PFSK-1 (cell line): ENCODE data around the gene ABCC6.

ENCODE experiments used
- FOXP2 ChIP-seq: optimal IDR thresholded peaks from 2 replicates; pipeline ENCODE3; 2011; ENCODE audit warnings: borderline replicate concordance, control low read depth, inconsistent platforms; ENCODE audit not compliant: insufficient read depth; ENCODE audit errors: extremely low read length, extremely low read depth
- POLR2AphosphoS5 ChIP-seq: IDR thresholded peaks from 2 replicates; pipeline ENCODE4 v1.6.1; 2012; ENCODE audit warnings: low read depth, mild to moderate bottlenecking, control low read depth, low read length, moderate library complexity
- SIN3A ChIP-seq: IDR thresholded peaks from 2 replicates; pipeline ENCODE4 v1.6.1; 2012; ENCODE audit warnings: mild to moderate bottlenecking, low read length, moderate library complexity, borderline replicate concordance; ENCODE audit not compliant: insufficient read depth
- TAF1 ChIP-seq: IDR thresholded peaks from 2 replicates; pipeline ENCODE4 v1.6.1; 2012; ENCODE audit warnings: low read length, control low read depth, borderline replicate concordance; ENCODE audit not compliant: insufficient read depth
- TF ChIP-seq, protein P1 (sequence below), 2 experiments: IDR thresholded peaks; 2 replicates each; pipeline versions ENCODE4 v1.6.1 to v1.8.0; 2011 to 2012; ENCODE audit warnings: low read depth in 2 of 2, low read length in 2 of 2, control low read depth in 1 of 2, inconsistent platforms in 1 of 2, mild to moderate bottlenecking in 1 of 2, moderate library complexity in 1 of 2; ENCODE audit not compliant: insufficient read depth in 1 of 2

Gene ABCC6

GRCh38 chr16:16126896-16127295 lies 96.4 kb downstream of the ABCC6 start:
- no peak for TF ChIP-seq POLR2AphosphoS5
- TF ChIP-seq, protein P1, sequence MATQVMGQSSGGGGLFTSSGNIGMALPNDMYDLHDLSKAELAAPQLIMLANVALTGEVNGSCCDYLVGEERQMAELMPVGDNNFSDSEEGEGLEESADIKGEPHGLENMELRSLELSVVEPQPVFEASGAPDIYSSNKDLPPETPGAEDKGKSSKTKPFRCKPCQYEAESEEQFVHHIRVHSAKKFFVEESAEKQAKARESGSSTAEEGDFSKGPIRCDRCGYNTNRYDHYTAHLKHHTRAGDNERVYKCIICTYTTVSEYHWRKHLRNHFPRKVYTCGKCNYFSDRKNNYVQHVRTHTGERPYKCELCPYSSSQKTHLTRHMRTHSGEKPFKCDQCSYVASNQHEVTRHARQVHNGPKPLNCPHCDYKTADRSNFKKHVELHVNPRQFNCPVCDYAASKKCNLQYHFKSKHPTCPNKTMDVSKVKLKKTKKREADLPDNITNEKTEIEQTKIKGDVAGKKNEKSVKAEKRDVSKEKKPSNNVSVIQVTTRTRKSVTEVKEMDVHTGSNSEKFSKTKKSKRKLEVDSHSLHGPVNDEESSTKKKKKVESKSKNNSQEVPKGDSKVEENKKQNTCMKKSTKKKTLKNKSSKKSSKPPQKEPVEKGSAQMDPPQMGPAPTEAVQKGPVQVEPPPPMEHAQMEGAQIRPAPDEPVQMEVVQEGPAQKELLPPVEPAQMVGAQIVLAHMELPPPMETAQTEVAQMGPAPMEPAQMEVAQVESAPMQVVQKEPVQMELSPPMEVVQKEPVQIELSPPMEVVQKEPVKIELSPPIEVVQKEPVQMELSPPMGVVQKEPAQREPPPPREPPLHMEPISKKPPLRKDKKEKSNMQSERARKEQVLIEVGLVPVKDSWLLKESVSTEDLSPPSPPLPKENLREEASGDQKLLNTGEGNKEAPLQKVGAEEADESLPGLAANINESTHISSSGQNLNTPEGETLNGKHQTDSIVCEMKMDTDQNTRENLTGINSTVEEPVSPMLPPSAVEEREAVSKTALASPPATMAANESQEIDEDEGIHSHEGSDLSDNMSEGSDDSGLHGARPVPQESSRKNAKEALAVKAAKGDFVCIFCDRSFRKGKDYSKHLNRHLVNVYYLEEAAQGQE (IDR thresholded peaks at IDR 0.05; ENCODE audit: insufficient read depth in 1 of 2, low read depth in 2 of 2, low read length in 2 of 2) = no peak
- no peak for TF ChIP-seq TAF1
- no peak for TF ChIP-seq FOXP2
- TF ChIP-seq SIN3A = no peak

- TF ChIP-seq SIN3A (no peak), POLR2AphosphoS5 (no peak), TAF1 (no peak), FOXP2 (no peak)
- TF ChIP-seq, protein P1 (IDR thresholded peaks at IDR 0.05; ENCODE audit: insufficient read depth in 1 of 2, low read depth in 2 of 2, low read length in 2 of 2) = no peak
These were observed 98.3 kb downstream of the ABCC6 start for GRCh38 chr16:16124974-16125373.

DNA sequence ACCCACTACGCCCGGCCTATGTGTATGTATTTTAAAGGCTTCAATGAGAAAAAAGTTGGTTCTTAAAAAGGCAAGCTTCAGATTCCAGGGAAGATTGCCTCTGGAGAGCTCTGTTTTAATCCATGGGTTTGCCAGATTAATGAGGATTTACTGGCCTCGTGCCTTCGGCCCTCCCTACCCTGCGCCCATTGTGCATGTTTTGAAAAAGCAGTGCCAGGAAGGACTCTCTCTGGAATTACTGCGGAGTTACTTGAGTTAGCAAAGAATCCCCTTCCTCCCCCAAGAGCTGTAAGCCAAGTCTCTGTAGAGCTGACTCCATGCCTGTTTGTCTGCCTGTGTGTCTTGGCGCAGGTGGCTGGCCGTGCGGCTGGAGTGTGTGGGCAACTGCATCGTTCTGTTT lies 98.9 kb downstream of the ABCC6 start:
- no peak for TF ChIP-seq SIN3A
- no peak for TF ChIP-seq TAF1
- TF ChIP-seq, protein P1 (IDR thresholded peaks at IDR 0.05; ENCODE audit: insufficient read depth in 1 of 2, low read depth in 2 of 2, low read length in 2 of 2) = no peak
- TF ChIP-seq POLR2AphosphoS5 = no peak
- no peak for TF ChIP-seq FOXP2

DNA sequence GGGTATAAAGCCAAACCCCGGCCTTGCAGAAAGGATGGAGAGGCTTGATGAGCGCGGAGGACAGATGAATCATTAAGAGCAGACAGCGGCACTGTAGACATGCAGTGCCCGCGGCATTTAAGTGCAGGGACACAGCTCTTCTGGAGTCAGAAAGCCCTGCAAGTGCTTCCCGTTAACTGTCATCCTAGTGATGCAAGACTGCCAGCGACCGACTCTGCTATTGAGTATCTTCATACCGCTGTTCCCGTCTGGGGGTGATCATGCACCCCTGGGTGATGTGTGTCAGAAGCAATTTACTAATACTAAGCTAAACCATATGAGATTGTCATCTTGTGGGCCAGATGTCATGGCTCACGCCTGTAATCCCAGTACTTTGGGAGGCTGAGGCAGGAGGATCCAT lies 101.0 kb downstream of the ABCC6 start:
- no peak for TF ChIP-seq TAF1
- TF ChIP-seq, protein P1 (IDR thresholded peaks at IDR 0.05; ENCODE audit: insufficient read depth in 1 of 2, low read depth in 2 of 2, low read length in 2 of 2) = no peak
- TF ChIP-seq SIN3A = no peak
- no peak for TF ChIP-seq POLR2AphosphoS5
- no peak for TF ChIP-seq FOXP2
